K562 (cell line): Measurements from ENCODE around the gene MYL9. TPM values are rescaled to one million over a fixed set of nuclear protein-coding genes. Genes with fewer than 3 reads are reported as not detected.

ENCODE experiments used
- CEBPG ChIP-seq, 3 experiments: fragments of 200-800 bp in 1 of 3; sonication (Bioruptor generic) in 1 of 3; sonication (generic) in 1 of 3; formaldehyde crosslinking in 1 of 3; IDR thresholded peaks in 2 of 3; conservative IDR thresholded peaks in 1 of 3; 2 replicates each; pipeline versions ENCODE4 v1.6.1 to v1.8.0; 2016 to 2022; ENCODE audit warnings: missing compliant biosample characterization in 2 of 3, missing genetic modification characterization in 2 of 3, mild to moderate bottlenecking in 1 of 3, missing genetic modification reagents in 1 of 3
- CHD1 ChIP-seq: fragments of 200-600 bp; sonication (generic); IDR thresholded peaks from one replicate; pipeline ENCODE4 v1.6.1; 2012; ENCODE audit warnings: mild to moderate bottlenecking, moderate library complexity, low read length, inconsistent platforms
- CHD4 ChIP-seq: fragments of 200-600 bp; sonication (generic); IDR thresholded peaks from 3 replicates; pipeline ENCODE4 v1.6.1; 2012; ENCODE audit warnings: low read depth, mild to moderate bottlenecking, mixed read lengths, low read length, inconsistent platforms; ENCODE audit not compliant: insufficient read depth, insufficient replicate concordance, poor library complexity, severe bottlenecking
- CREB1 ChIP-seq, 2 experiments: sonication (generic) in 1 of 2; formaldehyde crosslinking in 1 of 2; IDR thresholded peaks; 2 replicates each; pipeline versions ENCODE4 v1.6.1 to v1.8.0; 2012 to 2022; ENCODE audit warnings: inconsistent platforms in 1 of 2, mild to moderate bottlenecking in 1 of 2, missing genetic modification reagents in 1 of 2, moderate library complexity in 1 of 2
- DPF2 ChIP-seq: fragments of 450-650 bp; IDR thresholded peaks from 2 replicates; pipeline ENCODE4 v1.6.1; 2016
- FOXA1 ChIP-seq: fragments of 450-650 bp; IDR thresholded peaks from 2 replicates; pipeline ENCODE4 v1.6.1; 2016; ENCODE audit warnings: mild to moderate bottlenecking, borderline replicate concordance
- GABPA ChIP-seq: fragments of 200-800 bp; sonication (Bioruptor generic); conservative IDR thresholded peaks from 2 replicates; pipeline ENCODE4 v1.6.1; 2016; ENCODE audit warnings: low read depth, missing genetic modification characterization, missing compliant biosample characterization
- GABPB1 ChIP-seq: sonication (generic); formaldehyde crosslinking; IDR thresholded peaks from 2 replicates; pipeline ENCODE4 v1.8.0; 2022; ENCODE audit warnings: mild to moderate bottlenecking, missing genetic modification reagents
- GABPB2 ChIP-seq: fragments of 250-450 bp; sonication (Bioruptor Pico); conservative IDR thresholded peaks from 2 replicates; pipeline ENCODE4 v1.5.1; 2021; ENCODE audit warnings: mild to moderate bottlenecking
- NFIX ChIP-seq: fragments of 250-450 bp; sonication (Bioruptor Pico); IDR thresholded peaks from 2 replicates; pipeline ENCODE4 v1.4.0; 2020; ENCODE audit warnings: low read depth, mild to moderate bottlenecking, moderate library complexity
- NFYB ChIP-seq: IDR thresholded peaks from 2 replicates; pipeline ENCODE4 v1.6.1; 2011; ENCODE audit warnings: mild to moderate bottlenecking, moderate library complexity; ENCODE audit not compliant: insufficient read length; ENCODE audit errors: extremely low read depth
- OTX1 ChIP-seq: fragments of 450-650 bp; formaldehyde crosslinking; IDR thresholded peaks from 2 replicates; pipeline ENCODE4 v1.4.0; 2022; ENCODE audit warnings: mild to moderate bottlenecking
- PYGO2 ChIP-seq: fragments of 450-650 bp; IDR thresholded peaks from 2 replicates; pipeline ENCODE4 v1.6.1; 2016; ENCODE audit warnings: mild to moderate bottlenecking, missing genetic modification characterization, moderate library complexity, missing compliant biosample characterization
- RFX7 ChIP-seq: fragments of 250-450 bp; sonication (Bioruptor Pico); IDR thresholded peaks from 2 replicates; pipeline ENCODE4 v1.5.1; 2021; ENCODE audit warnings: mild to moderate bottlenecking
- ZNF740 ChIP-seq, 3 experiments: fragments of 200-800 bp in 1 of 3; sonication (Bioruptor generic) in 1 of 3; sonication (generic) in 1 of 3; formaldehyde crosslinking in 1 of 3; IDR thresholded peaks; 2 replicates each; pipeline versions ENCODE4 v1.6.1 to v1.8.0; 2016 to 2022; ENCODE audit warnings: mild to moderate bottlenecking in 2 of 3, missing compliant biosample characterization in 2 of 3, missing genetic modification characterization in 2 of 3, missing genetic modification reagents in 1 of 3
- ZSCAN32 ChIP-seq: fragments of 450-650 bp; formaldehyde crosslinking; IDR thresholded peaks from 2 replicates; pipeline ENCODE4 v1.4.0; 2020; ENCODE audit warnings: mild to moderate bottlenecking, moderate library complexity
- polyA plus RNA-seq, 8 experiments: library from polyadenylated mRNA; depleted of rRNA in 4 of 8; stranded (reverse) in 5 of 8; unstranded in 3 of 8; fragments of >200 nt; fragmentation: Nextera tagmentation in 2 of 8; fragmentation: Illumina TruSeq in 1 of 8; extraction: Ambion mirVana in 2 of 8; extraction: Trizol in 1 of 8; gene quantifications; 2 replicates each; pipeline versions ENCODE4 v1.2.1 to v1.2.3, GENCODE V29; 2011 to 2014; ENCODE audit warnings: inconsistent platforms in 1 of 8, missing spikeins in 1 of 8
- total RNA-seq, 7 experiments: library from RNA; depleted of rRNA in 6 of 7; stranded (reverse); fragments of >200 nt in 6 of 7; fragmentation: Illumina TruSeq in 2 of 7; extraction: Trizol in 2 of 7; gene quantifications; 2 replicates each; pipeline versions ENCODE4 v1.2.1 to v1.2.3, GENCODE V29; 2011 to 2021; ENCODE audit warnings: low replicate concordance in 1 of 7
- TF ChIP-seq, protein P1 (sequence below): fragments of 450-650 bp; formaldehyde crosslinking; conservative IDR thresholded peaks from 2 replicates; pipeline ENCODE4 v1.4.0; 2022; ENCODE audit warnings: mild to moderate bottlenecking, missing genetic modification characterization

The MYL9 gene
- total and polyA plus RNA-seq, 9 of the 15 experiments (the other 6 are each of a cell fraction or from before 2014, with no cell fraction given), result 0.11 to 3.2 (median 0.81) TPM; not detected in 1

- TF ChIP-seq CREB1 (IDR thresholded peaks at IDR 0.05) (no peak; the same call in 1 of the 2 replicates), CREB1 (CRISPR knock-in tag; IDR thresholded peaks at IDR 0.05) (no peak), GABPB2 (CRISPR knock-in tag) (no peak), GABPA (tag) (no peak), ZSCAN32 (no peak), CEBPG (CRISPR knock-in tag; IDR thresholded peaks at IDR 0.05) (no peak), CEBPG (tag; conservative IDR thresholded peaks at IDR 0.05 in 1 of 2, IDR thresholded peaks at IDR 0.05 in 1 of 2) (no peak), OTX1 (CRISPR knock-in tag) (no peak), NFIX (CRISPR knock-in tag) (no peak), CHD1 (no peak), DPF2 (0 out of 2 replicates have a peak, but pooled peaks have one; percentile 22), PYGO2 (no peak), ZNF740 (CRISPR knock-in tag; IDR thresholded peaks at IDR 0.05) (peak; percentile 63; the same call in 1 of the 2 replicates), ZNF740 (tag; IDR thresholded peaks at IDR 0.05) (no peak; a peak in 1 of 4 replicates), GABPB1 (CRISPR knock-in tag) (no peak; the same call in 1 of the 2 replicates), FOXA1 (no peak), CHD4 (no peak), NFYB (no peak), RFX7 (no peak)
- TF ChIP-seq, protein P1, sequence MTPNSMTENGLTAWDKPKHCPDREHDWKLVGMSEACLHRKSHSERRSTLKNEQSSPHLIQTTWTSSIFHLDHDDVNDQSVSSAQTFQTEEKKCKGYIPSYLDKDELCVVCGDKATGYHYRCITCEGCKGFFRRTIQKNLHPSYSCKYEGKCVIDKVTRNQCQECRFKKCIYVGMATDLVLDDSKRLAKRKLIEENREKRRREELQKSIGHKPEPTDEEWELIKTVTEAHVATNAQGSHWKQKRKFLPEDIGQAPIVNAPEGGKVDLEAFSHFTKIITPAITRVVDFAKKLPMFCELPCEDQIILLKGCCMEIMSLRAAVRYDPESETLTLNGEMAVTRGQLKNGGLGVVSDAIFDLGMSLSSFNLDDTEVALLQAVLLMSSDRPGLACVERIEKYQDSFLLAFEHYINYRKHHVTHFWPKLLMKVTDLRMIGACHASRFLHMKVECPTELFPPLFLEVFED (CRISPR knock-in tag), result no peak
These were observed 32.6 kb downstream of the MYL9 start (continued) for GRCh38 chr20:36573798-36574365.
